Hepatocyte (in vitro differentiated cells): ENCODE data around the gene RPL39L.

Experiments
- EZH2 ChIP-seq: fragments of 200-600 bp; sonication (generic); IDR thresholded peaks from 2 replicates; pipeline ENCODE4 v1.6.1; 2016; ENCODE audit warnings: antibody characterized with exemption, mild to moderate bottlenecking, borderline replicate concordance
- EZH2phosphoT487 ChIP-seq: fragments of 200-600 bp; sonication (generic); IDR thresholded peaks from one replicate; pipeline ENCODE4 v1.6.1; 2018; ENCODE audit warnings: antibody characterized with exemption, mild to moderate bottlenecking, low read depth, moderate library complexity; ENCODE audit not compliant: unreplicated experiment, severe bottlenecking
- TF ChIP-seq, protein P1 (sequence below): fragments of 200-600 bp; sonication (generic); IDR thresholded peaks from 2 replicates; pipeline ENCODE4 v1.5.1; 2016; ENCODE audit warnings: antibody characterized with exemption, mild to moderate bottlenecking; ENCODE audit not compliant: poor library complexity

DNA sequence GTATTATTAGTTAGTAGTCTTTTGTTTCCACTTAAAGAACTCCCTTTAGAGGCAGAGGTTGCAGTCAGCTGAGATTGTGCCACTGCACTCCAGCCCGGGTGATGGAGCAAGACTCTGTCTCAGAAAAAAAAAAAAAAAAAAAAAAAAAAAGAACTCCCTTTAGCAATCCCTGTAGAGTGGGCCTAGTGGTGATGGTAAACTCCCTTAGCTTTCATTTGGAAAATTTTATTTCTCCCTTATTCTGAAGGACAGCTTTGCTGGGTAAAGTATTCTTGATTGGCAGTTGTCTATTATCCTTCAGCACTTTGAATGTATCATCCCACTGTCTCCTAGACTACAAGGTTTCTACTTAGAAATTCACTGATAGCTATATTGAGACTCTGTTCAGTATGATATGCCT is 46.0 kb downstream of the RPL39L start:
- TF ChIP-seq, protein P1, sequence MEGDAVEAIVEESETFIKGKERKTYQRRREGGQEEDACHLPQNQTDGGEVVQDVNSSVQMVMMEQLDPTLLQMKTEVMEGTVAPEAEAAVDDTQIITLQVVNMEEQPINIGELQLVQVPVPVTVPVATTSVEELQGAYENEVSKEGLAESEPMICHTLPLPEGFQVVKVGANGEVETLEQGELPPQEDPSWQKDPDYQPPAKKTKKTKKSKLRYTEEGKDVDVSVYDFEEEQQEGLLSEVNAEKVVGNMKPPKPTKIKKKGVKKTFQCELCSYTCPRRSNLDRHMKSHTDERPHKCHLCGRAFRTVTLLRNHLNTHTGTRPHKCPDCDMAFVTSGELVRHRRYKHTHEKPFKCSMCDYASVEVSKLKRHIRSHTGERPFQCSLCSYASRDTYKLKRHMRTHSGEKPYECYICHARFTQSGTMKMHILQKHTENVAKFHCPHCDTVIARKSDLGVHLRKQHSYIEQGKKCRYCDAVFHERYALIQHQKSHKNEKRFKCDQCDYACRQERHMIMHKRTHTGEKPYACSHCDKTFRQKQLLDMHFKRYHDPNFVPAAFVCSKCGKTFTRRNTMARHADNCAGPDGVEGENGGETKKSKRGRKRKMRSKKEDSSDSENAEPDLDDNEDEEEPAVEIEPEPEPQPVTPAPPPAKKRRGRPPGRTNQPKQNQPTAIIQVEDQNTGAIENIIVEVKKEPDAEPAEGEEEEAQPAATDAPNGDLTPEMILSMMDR: no peak
- no peak for TF ChIP-seq EZH2
- TF ChIP-seq EZH2phosphoT487: no peak
